GM19239 (cell line): ENCODE results near the gene WDR36.

Experiments used
- DNase-seq: peaks from one replicate; pipeline ENCODE4 v3.0.0; 2011; ENCODE audit warnings: low spot score; ENCODE audit not compliant: insufficient read length
- FAIRE-seq: peaks from 2 replicates; lab custom pipeline; 2011; peaks lifted over from hg19 to GRCh38; lab: Jason Lieb, UNC

Gene WDR36

GRCh38 chr5:111092062-111092853 lies at the start of gene WDR36:
Gene WDR36 (plus strand): TSS chr5:111092348. CDS start chr5:111092457, 109 bp downstream.
- peak; percentile 57 for DNase-seq
- FAIRE-seq, result peak; percentile 99

- no peak for DNase-seq
- no peak for FAIRE-seq
These were observed 48.2 kb upstream of the WDR36 start for GRCh38 chr5:111043712-111044506.

DNA sequence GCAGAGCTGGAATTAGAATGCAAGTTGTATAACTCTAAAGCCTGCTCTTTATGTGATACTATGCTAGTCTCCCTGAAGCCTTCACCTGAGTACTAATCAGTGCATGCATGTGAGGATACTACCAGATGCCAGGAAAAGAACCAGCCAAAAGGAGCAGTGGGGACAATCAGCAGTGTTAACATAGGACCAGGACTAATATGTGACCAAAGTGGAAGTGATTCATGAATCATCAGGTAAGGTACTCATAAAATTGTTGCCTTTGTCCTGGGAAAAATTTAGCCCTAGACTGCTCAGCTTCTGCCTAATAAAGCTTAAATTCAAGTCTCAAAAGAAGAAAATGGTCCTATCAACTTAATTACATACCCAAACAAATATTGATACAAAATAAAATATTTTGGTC lies 34.1 kb upstream of the WDR36 start:
- DNase-seq (no peak), FAIRE-seq (no peak)

- FAIRE-seq, result no peak
These were observed 32.0 kb upstream of the WDR36 start for GRCh38 chr5:111060169-111060568.

DNA sequence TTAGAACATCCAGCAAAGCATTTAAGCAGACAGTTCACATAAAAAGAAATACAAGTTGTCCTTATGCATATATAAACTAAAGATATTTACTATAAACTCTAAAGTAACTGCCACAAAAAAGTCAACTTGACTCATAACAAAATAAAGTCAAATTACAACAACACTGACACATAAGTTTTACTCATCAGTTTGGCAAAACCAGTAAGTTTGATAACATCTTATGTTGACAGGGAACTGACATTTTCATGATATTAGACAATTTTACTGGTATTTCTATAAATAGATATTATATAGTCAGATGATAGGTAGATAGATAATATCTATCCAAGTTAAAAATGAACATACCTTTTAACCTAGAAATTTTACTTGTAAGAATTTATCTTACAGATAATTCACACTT lies 30.5 kb upstream of the WDR36 start:
- DNase-seq (no peak), FAIRE-seq (no peak)

More at GRCh38 chr5:111060169-111060568, 32.0 kb upstream of the WDR36 start:
- DNase-seq, result no peak

GRCh38 chr5:111063709-111064322 lies 28.3 kb upstream of the WDR36 start:
- no peak for FAIRE-seq
- DNase-seq, result no peak

DNA sequence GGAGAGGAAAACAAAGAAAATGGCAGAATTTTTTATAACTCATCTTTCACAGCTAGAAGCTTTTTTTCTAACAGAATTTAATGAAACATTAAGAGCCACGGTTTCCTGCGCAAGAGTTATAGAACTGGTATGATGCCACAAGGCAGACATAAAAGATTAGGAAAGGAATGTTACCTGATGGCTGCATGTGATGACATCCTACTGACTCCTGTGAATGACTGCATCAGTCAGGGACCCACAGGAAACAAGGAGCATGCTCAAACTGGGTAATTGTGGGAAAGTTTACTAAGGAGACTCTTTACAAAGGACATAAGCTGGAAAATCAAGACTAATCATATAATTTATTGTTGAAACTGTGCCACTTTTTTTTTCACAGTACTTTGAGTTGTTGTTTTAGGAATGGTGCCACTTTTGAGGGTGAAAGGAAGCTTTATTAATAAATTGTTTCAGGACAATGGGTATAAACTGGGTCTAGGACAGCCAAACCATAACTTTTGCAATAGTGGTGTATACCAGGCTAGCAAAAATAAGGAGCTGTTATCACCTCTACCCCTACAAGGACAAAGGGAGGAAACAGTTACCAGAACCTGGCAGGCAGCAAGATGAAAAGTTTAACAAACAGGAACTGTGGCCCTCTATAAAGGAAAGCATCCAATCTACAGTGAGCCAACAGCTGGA lies 25.7 kb upstream of the WDR36 start:
- FAIRE-seq (no peak), DNase-seq (no peak)

- no peak for FAIRE-seq
These were observed 23.9 kb upstream of the WDR36 start for GRCh38 chr5:111068213-111068612.

DNA sequence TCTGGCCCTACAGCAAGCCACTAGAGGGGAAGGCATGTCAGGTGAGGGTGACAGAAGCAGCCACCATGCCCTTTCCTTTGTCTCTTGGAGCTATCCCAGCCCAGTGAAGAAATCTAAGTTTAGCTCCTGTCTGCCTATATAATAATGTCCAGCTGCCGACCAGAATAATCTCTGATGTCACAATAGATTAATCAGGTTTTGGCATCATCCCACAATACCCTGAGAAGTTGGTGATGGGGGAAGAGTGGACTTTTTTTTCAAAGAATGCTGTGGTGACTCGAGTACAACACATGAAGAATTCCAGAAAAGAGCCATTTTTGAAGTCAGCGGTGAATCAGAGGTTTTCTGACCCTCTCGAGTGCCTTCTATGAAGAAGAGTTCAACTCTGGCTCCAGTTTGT lies 22.3 kb upstream of the WDR36 start:
- FAIRE-seq (no peak), DNase-seq (no peak)

More at GRCh38 chr5:111068213-111068612, 23.9 kb upstream of the WDR36 start:
- no peak for DNase-seq

- no peak for DNase-seq
- FAIRE-seq, result no peak
These were observed 21.6 kb upstream of the WDR36 start for GRCh38 chr5:111070272-111071134.

GRCh38 chr5:111071413-111071812 lies 20.7 kb upstream of the WDR36 start, which contains the start of gene TSLP:
Gene TSLP (plus strand): TSS chr5:111071713. CDS start chr5:111071891, 178 bp downstream.
- FAIRE-seq, result no peak
- DNase-seq, result no peak

DNA sequence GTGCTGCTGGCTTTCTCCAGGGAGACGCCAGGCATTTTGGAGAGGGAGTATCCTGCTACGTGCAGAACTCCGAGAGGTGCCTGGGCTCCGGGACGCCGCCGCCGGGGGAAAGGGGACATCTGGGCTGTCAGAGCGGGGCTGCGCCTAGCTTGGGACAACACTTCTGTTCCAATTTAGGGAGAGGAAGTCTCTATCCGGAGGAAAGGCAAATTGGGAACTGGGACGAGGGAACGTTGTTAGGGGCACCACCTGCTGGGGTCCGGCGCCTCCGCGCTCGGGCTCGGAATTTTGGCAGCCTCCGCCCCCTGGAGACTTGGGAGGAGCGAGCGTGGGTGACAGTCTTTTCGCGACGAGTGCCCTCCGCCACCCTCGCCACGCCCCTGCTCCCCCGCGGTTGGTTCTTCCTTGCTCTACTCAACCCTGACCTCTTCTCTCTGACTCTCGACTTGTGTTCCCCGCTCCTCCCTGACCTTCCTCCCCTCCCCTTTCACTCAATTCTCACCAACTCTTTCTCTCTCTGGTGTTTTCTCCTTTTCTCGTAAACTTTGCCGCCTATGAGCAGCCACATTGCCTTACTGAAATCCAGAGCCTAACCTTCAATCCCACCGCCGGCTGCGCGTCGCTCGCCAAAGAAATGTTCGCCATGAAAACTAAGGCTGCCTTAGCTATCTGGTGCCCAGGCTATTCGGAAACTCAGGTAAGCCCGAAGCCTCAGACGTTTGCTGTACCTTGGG lies 19.0 kb upstream of the WDR36 start:
- DNase-seq, result no peak

DNA sequence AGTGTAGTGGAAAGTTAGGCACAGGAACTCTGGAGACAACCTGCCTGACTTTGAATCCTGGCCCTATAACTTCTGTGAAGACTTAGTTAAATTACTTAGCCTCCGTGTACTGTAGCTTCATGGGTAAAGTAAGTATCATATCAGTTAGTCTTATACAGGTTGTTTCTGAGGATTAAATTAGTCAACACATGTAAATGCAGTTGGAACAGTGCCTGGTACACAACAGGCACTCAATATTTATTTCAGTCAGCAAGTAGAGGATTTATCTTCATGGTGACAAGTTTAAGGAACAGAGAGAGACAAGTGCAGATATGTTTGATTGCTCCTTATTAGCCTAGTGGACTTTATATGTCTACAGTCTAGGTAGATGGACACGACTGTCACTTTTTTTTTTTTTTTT lies 17.9 kb upstream of the WDR36 start:
- no peak for FAIRE-seq
- DNase-seq, result no peak

More for the DNA sequence above, 19.0 kb upstream of the WDR36 start:
- FAIRE-seq, result peak; percentile 55

DNA sequence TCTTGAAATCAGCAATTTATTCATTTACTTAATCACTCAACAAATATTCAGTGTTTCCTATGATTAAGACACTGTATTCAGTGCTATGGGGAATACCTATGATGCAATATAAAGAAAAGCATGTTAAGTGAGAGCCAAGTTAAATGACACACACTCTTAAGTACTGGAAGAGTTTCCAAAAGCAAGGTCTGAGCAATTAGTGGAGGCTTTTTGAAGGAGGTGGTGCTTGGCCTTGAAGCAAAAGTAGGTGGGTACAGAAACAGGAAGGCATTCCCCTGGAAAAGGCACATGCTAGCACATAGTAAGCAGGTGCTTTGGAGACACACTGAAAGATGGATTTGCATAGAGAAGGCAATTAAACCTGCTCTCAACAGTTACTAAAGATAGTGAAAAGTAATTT lies 16.6 kb upstream of the WDR36 start:
- no peak for DNase-seq
- FAIRE-seq, result no peak

DNA sequence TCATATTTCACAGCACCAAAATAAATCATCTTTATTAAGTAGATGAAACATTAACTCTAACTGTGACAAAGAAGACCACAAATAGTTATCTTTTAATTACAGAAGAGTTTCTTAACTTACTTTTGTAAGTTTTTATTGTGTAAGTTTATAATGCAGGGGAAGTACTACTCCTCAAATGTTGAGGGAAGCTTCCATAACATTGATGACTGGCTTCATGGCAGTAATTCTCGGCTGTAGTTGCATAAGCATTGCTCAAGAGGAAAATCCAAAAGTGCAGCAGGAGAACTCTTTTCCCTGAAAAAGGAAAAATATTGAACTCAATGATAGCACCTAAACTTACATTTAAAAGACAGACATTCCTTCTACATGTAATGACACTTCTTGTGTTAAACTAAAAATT lies 16.1 kb upstream of the WDR36 start:
- no peak for FAIRE-seq
- DNase-seq, result no peak

DNA sequence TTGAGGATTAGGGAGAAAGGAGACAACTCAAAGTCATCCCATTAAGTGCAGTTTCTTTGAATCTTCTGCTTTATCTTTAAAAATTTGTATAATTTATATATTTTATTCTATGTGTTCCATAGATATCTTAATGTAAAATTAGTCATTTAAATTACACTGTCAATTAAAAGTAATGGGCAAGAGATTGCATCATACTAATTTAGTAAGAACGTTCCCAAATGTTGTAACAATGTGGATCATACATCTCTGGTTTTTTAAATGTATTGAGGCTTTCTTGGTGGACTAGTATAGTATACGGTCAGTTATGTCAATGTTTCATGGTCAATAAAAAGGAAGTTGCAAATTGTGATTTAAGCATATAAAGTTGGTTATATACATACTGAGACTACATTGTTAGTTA lies 14.5 kb upstream of the WDR36 start:
- FAIRE-seq (no peak), DNase-seq (no peak)

- DNase-seq (no peak), FAIRE-seq (no peak)
These were observed 12.3 kb upstream of the WDR36 start for GRCh38 chr5:111079846-111080245.

- no peak for FAIRE-seq
- no peak for DNase-seq
These were observed 8.8 kb upstream of the WDR36 start for GRCh38 chr5:111083323-111083722.

DNA sequence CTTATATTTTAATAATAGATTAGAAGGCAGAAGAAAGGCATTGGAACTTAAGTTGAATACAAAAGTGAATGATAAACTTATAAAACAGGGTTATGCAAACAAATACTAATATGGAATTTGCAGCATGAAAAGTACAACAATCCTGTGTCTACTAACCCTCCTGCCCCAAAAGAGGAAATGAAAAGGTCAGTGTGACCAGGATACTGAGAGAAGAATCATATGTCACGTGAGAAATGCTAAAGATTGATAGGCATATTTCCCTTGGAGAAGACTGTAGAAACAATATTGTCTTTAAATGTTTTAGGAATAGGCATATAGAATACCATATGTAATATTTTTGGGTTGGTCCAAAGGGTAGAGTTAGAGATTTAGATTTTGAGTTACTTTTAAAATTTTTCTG lies 3.8 kb downstream of the WDR36 start:
- DNase-seq (no peak), FAIRE-seq (no peak)
